Measurements from ENCODE around the gene SCN4A.

SCN4A gene

GRCh38 chr17:64002658-64003525 lies 30.2 kb upstream of the SCN4A start:
- in situ Hi-C loops (cut with MboI; ENCODE audit: low sequenced_read_pairs) = no loop called here

- in situ Hi-C loops (cut with MboI; ENCODE audit: low sequenced_read_pairs) = no loop called here
These were observed 29.2 kb upstream of the SCN4A start for GRCh38 chr17:64001763-64002529.

- in situ Hi-C loops (cut with MboI; ENCODE audit: low sequenced_read_pairs) = no loop called here
These were observed 28.4 kb upstream of the SCN4A start for GRCh38 chr17:64001091-64001579.

- in situ Hi-C loops (cut with MboI; ENCODE audit: low sequenced_read_pairs) = no loop called here
These were observed 27.2 kb upstream of the SCN4A start for GRCh38 chr17:63999680-64000531.

- in situ Hi-C loops (cut with MboI; ENCODE audit: low sequenced_read_pairs) = no loop called here
These were observed 26.3 kb upstream of the SCN4A start for GRCh38 chr17:63998721-63999679.

GRCh38 chr17:63998050-63998720 lies 25.5 kb upstream of the SCN4A start, which contains the start of gene PRR29:
Gene PRR29, plus strand, starts transcription at chr17:63998351. Its CDS starts 14 bp downstream, at chr17:63998365.
- in situ Hi-C loops (cut with MboI; ENCODE audit: low sequenced_read_pairs) = no loop called here

- in situ Hi-C loops (cut with MboI; ENCODE audit: low sequenced_read_pairs) = no loop called here
These were observed 24.8 kb upstream of the SCN4A start for GRCh38 chr17:63997341-63998048.

- in situ Hi-C loops (cut with MboI; ENCODE audit: low sequenced_read_pairs) = no loop called here
These were observed 23.9 kb upstream of the SCN4A start for GRCh38 chr17:63996430-63997182.

- in situ Hi-C loops (cut with MboI; ENCODE audit: low sequenced_read_pairs) = no loop called here
These were observed 22.9 kb upstream of the SCN4A start for GRCh38 chr17:63995626-63996025.

GRCh38 chr17:63993368-63993985 lies 20.8 kb upstream of the SCN4A start:
- in situ Hi-C loops (cut with MboI; ENCODE audit: low sequenced_read_pairs) = no loop called here

GRCh38 chr17:63991611-63992010 lies 18.9 kb upstream of the SCN4A start:
- in situ Hi-C loops (cut with MboI; ENCODE audit: low sequenced_read_pairs) = no loop called here

GRCh38 chr17:63989622-63990345 lies 17.1 kb upstream of the SCN4A start:
- in situ Hi-C loops (cut with MboI; ENCODE audit: low sequenced_read_pairs) = no loop called here

GRCh38 chr17:63988741-63989621 lies 16.3 kb upstream of the SCN4A start:
- in situ Hi-C loops (cut with MboI; ENCODE audit: low sequenced_read_pairs) = no loop called here

GRCh38 chr17:63988127-63988478 lies 15.4 kb upstream of the SCN4A start:
- in situ Hi-C loops (cut with MboI; ENCODE audit: low sequenced_read_pairs) = no loop called here

- in situ Hi-C loops (cut with MboI; ENCODE audit: low sequenced_read_pairs) = no loop called here
These were observed 14.8 kb upstream of the SCN4A start for GRCh38 chr17:63987221-63988126.
